SK-N-SH (cell line): Measurements from ENCODE around the gene BTBD10. TPM values are rescaled to one million over a fixed set of nuclear protein-coding genes. Genes with fewer than 3 reads are reported as not detected.

Source experiments
- CTCF ChIA-PET: fragments of 300-600, 350-600 bp; formaldehyde crosslinking; extraction: SDS; loops from one replicate; lab custom pipeline; 2021; lab: Yijun Ruan, JAX
- POLR2A ChIA-PET: fragments of 350-600 bp; sonication (Branson Sonifier 250); formaldehyde crosslinking; extraction: SDS; loops from one replicate; lab custom pipeline; 2020; ENCODE audit warnings: antibody characterized with exemption, inconsistent platforms; lab: Yijun Ruan, JAX
- DNase-seq: peaks from one replicate; pipeline ENCODE4 v3.0.0; 2012
- H2AFZ ChIP-seq: fragments of 200-600 bp; sonication (generic); 2 replicates; pipeline ENCODE4 v1.8.1; 2016; ENCODE audit warnings: antibody characterized with exemption, mild to moderate bottlenecking, low read depth
- H3F3A ChIP-seq: fragments of 200-600 bp; sonication (generic); replicated peaks from 2 replicates; pipeline ENCODE3; 2016; ENCODE audit warnings: antibody characterized with exemption, mild to moderate bottlenecking; ENCODE audit not compliant: insufficient read depth
- H3K27ac ChIP-seq, 2 experiments: fragments of 200-500 bp in 1 of 2; fragments of 200-600 bp in 1 of 2; sonication (Bioruptor generic) in 1 of 2; sonication (generic), shearing (Covaris generic) in 1 of 2; 2 replicates each; pipeline versions ENCODE4 v1.5.1 to v1.6.1; 2014 to 2016; ENCODE audit warnings: low read depth in 2 of 2, inconsistent platforms in 1 of 2, low read length in 1 of 2, mild to moderate bottlenecking in 1 of 2, mixed read lengths in 1 of 2
- H3K27me3 ChIP-seq: fragments of 200-600 bp; sonication (generic), shearing (Covaris generic); 2 replicates; pipeline ENCODE4 v1.6.1; 2016; ENCODE audit warnings: mixed run types; ENCODE audit not compliant: insufficient read depth
- H3K36me3 ChIP-seq, 2 experiments: fragments of 200-500 bp in 1 of 2; fragments of 200-600 bp in 1 of 2; sonication (Bioruptor generic) in 1 of 2; sonication (generic) in 1 of 2; replicated peaks in 1 of 2; 2 replicates each; pipeline versions ENCODE3 to v1.5.1; 2014 to 2016; ENCODE audit warnings: low read length in 1 of 2, mild to moderate bottlenecking in 1 of 2; ENCODE audit not compliant: insufficient read depth in 2 of 2, control insufficient read depth in 1 of 2
- H3K4me1 ChIP-seq, 2 experiments: fragments of 200-500 bp in 1 of 2; fragments of 200-600 bp in 1 of 2; sonication (Bioruptor generic) in 1 of 2; sonication (generic), shearing (Covaris generic) in 1 of 2; 2 replicates each; pipeline versions ENCODE4 v1.5.1 to v1.6.1; 2014 to 2016; ENCODE audit warnings: low read depth in 1 of 2, low read length in 1 of 2, mixed run types in 1 of 2; ENCODE audit not compliant: insufficient read depth in 2 of 2, control insufficient read depth in 1 of 2
- H3K4me2 ChIP-seq: fragments of 200-600 bp; sonication (generic), shearing (Covaris generic); 2 replicates; pipeline ENCODE4 v1.6.1; 2017; ENCODE audit warnings: mixed run types
- H3K4me3 ChIP-seq, 2 experiments: fragments of 200-500 bp in 1 of 2; fragments of 200-600 bp in 1 of 2; sonication (Bioruptor generic) in 1 of 2; sonication (generic), shearing (Covaris generic) in 1 of 2; 2 replicates each; pipeline versions ENCODE4 v1.5.1 to v1.8.1; 2014 to 2016; ENCODE audit warnings: low read depth in 2 of 2, inconsistent platforms in 1 of 2, low read length in 1 of 2, mild to moderate bottlenecking in 1 of 2, mixed read lengths in 1 of 2, moderate library complexity in 1 of 2
- H3K79me2 ChIP-seq: fragments of 200-600 bp; sonication (generic); 2 replicates; pipeline ENCODE4 v1.8.1; 2017; ENCODE audit warnings: mild to moderate bottlenecking; ENCODE audit not compliant: insufficient read depth
- H3K9ac ChIP-seq: fragments of 200-600 bp; sonication (generic); 2 replicates; pipeline ENCODE4 v1.6.1; 2017; ENCODE audit warnings: mixed run types
- H3K9me2 ChIP-seq: fragments of 200-600 bp; sonication (generic); 2 replicates; pipeline ENCODE4 v1.6.1; 2017; ENCODE audit warnings: mixed run types
- H3K9me3 ChIP-seq: fragments of 200-600 bp; sonication (generic); 2 replicates; pipeline ENCODE4 v1.6.1; 2017; ENCODE audit warnings: mixed run types, mild to moderate bottlenecking, moderate library complexity
- H4K20me1 ChIP-seq: fragments of 200-600 bp; sonication (generic); 2 replicates; pipeline ENCODE4 v1.6.1; 2017; ENCODE audit warnings: mild to moderate bottlenecking, mixed run types; ENCODE audit not compliant: insufficient read depth
- EZH2phosphoT487 ChIP-seq: fragments of 200-600 bp; sonication (generic); IDR thresholded peaks from 2 replicates; pipeline ENCODE4 v1.6.1; 2017; ENCODE audit warnings: low read depth, mixed run types, mild to moderate bottlenecking, antibody characterized with exemption, moderate library complexity, borderline replicate concordance
- FOSL2 ChIP-seq: IDR thresholded peaks from 2 replicates; pipeline ENCODE4 v1.4.0; 2012; ENCODE audit warnings: low read depth, mild to moderate bottlenecking, moderate library complexity, borderline replicate concordance
- GATA2 ChIP-seq: sonication (generic); formaldehyde crosslinking; IDR thresholded peaks from 2 replicates; pipeline ENCODE4 v1.5.0; 2020; ENCODE audit warnings: mild to moderate bottlenecking, missing genetic modification reagents
- IRF3 ChIP-seq: fragments of 150-350 bp; IDR thresholded peaks from 2 replicates; pipeline ENCODE4 v1.6.1; 2016; ENCODE audit warnings: mild to moderate bottlenecking, low read depth, low read length
- JUND ChIP-seq: IDR thresholded peaks from 2 replicates; pipeline ENCODE4 v1.4.0; 2012
- MAX ChIP-seq: IDR thresholded peaks from 2 replicates; pipeline ENCODE4 v1.4.0; 2012; ENCODE audit warnings: low read depth
- MXI1 ChIP-seq: IDR thresholded peaks from 2 replicates; pipeline ENCODE4 v1.6.1; 2012; ENCODE audit warnings: mild to moderate bottlenecking, low read depth, low read length, improper control_type of control experiment
- NFIC ChIP-seq: IDR thresholded peaks from 2 replicates; pipeline ENCODE4 v1.4.0; 2012; ENCODE audit warnings: borderline replicate concordance
- PBX3 ChIP-seq: IDR thresholded peaks from 2 replicates; pipeline ENCODE4; 2012
- POLR2AphosphoS5 ChIP-seq: IDR thresholded peaks from 2 replicates; pipeline ENCODE4 v1.6.1; 2012; ENCODE audit warnings: low read depth, low read length
- RAD21 ChIP-seq: IDR thresholded peaks from 2 replicates; pipeline ENCODE4 v1.6.1; 2012; ENCODE audit warnings: mild to moderate bottlenecking, low read length
- RCOR1 ChIP-seq: fragments of 150-350 bp; IDR thresholded peaks from 2 replicates; pipeline ENCODE4 v1.6.1; 2017; ENCODE audit warnings: antibody characterized with exemption, low read length
- RFX5 ChIP-seq: IDR thresholded peaks from 2 replicates; pipeline ENCODE4 v1.6.1; 2012; ENCODE audit warnings: mild to moderate bottlenecking, improper control_type of control experiment, low read length
- SIN3A ChIP-seq: IDR thresholded peaks from 2 replicates; pipeline ENCODE4 v1.6.1; 2012; ENCODE audit warnings: low read depth, mild to moderate bottlenecking, low read length, moderate library complexity, borderline replicate concordance
- SMC3 ChIP-seq: IDR thresholded peaks from 2 replicates; pipeline ENCODE4 v1.6.1; 2012; ENCODE audit warnings: low read depth, low read length, improper control_type of control experiment
- TCF12 ChIP-seq: IDR thresholded peaks from 2 replicates; pipeline ENCODE4 v1.4.0; 2012
- TEAD4 ChIP-seq: IDR thresholded peaks from 2 replicates; pipeline ENCODE4 v1.4.0; 2012; ENCODE audit warnings: mild to moderate bottlenecking, borderline replicate concordance; ENCODE audit not compliant: insufficient read depth
- USF2 ChIP-seq: fragments of 150-350 bp; IDR thresholded peaks from 2 replicates; pipeline ENCODE4 v1.6.1; 2017; ENCODE audit warnings: antibody characterized with exemption, low read length, low read depth, borderline replicate concordance
- YY1 ChIP-seq: IDR thresholded peaks from 2 replicates; pipeline ENCODE4 v1.4.0; 2012; ENCODE audit warnings: low read depth, mild to moderate bottlenecking
- WGBS: methylation state at CpG from one replicate; pipeline ENCODE4 v1.1.6; 2017; ENCODE audit warnings: low lambda C conversion rate; 5-methylcytosine and 5-hydroxymethylcytosine counted together
- polyA plus RNA-seq, 3 experiments: library from polyadenylated mRNA; depleted of rRNA; stranded (reverse); fragments of >200 nt; gene quantifications; 2 replicates each; pipeline ENCODE4 v1.2.3, GENCODE V29; 2012

The BTBD10 gene
- polyA plus RNA-seq, 1 of the 3 experiments (the other 2 are of a cell fraction) = 23.0 TPM

GRCh38 chr11:13440100-13440855, 22.7 kb downstream of the BTBD10 start:
- Histone ChIP-seq H3K9me2 (no peaks in the 10 kb centered on the region), H3F3A (peaks cover 13% of the 10 kb centered on the region), H3K36me3 (no peaks in the 10 kb centered on the region), H3K9me3 (no peaks in the 10 kb centered on the region; the same call in 1 of the 2 replicates), H3K4me1 (no peaks in the 10 kb centered on the region; a peak in 3 of 4 replicates), H2AFZ (0 out of 2 replicates have a peak overlapping the region, but pooled peaks have one; percentile 31), H4K20me1 (peaks cover 10% of the 10 kb centered on the region), H3K9ac (peak overlapping the region; percentile 44), H3K4me3 (peak overlapping the region; percentile 35 to 52), H3K79me2 (peaks cover 85% of the 10 kb centered on the region), H3K27ac (peak overlapping the region; percentile 81 to 86), H3K4me2 (peak overlapping the region; percentile 48), H3K27me3 (no peaks in the 10 kb centered on the region)
- CTCF ChIA-PET = interaction anchor here (0.7 to 1.8 kb wide), 3 partner anchors 18 to 475 kb away, joined by 3 to 4 read pairs (median 3); no protein-coding TSS in a partner anchor
- POLR2A ChIA-PET = interaction anchor here (0.8 kb wide), 1 partner anchor 23 kb away, joined by 3 read pairs; the partner anchor contains the start of gene BTBD10
- 14% methylated on average over 8 of the region's 8 CpGs for WGBS
- DNase-seq = peak; percentile 64
- TF ChIP-seq MAX (peak; percentile 46; the same call in 1 of the 2 replicates), IRF3 (peak; percentile 59), GATA2 (CRISPR knock-in tag) (peak; percentile 73), RAD21 (no peak), NFIC (0 out of 2 replicates have a peak, but pooled peaks have one; percentile 5), POLR2AphosphoS5 (no peak), RCOR1 (0 out of 2 replicates have a peak, but pooled peaks have one; percentile 22), MXI1 (peak; percentile 55), TCF12 (peak; percentile 31; the same call in 1 of the 2 replicates), RFX5 (peak; percentile 75), PBX3 (peak; percentile 99)

- no peak for DNase-seq
- Histone ChIP-seq H3K4me2 (no peak overlapping the region), H3K4me1 (no peaks in the 10 kb centered on the region; a peak in 2 of 4 replicates), H3K27ac (no peak overlapping the region), H3K27me3 (no peaks in the 10 kb centered on the region), H3K4me3 (no peak overlapping the region), H3K9ac (no peak overlapping the region), H3K79me2 (peaks cover 83% of the 10 kb centered on the region), H3K36me3 (no peaks in the 10 kb centered on the region), H3F3A (peaks cover 13% of the 10 kb centered on the region), H4K20me1 (peaks cover 10% of the 10 kb centered on the region), H3K9me2 (no peaks in the 10 kb centered on the region), H2AFZ (no peak overlapping the region), H3K9me3 (no peaks in the 10 kb centered on the region; the same call in 1 of the 2 replicates)
- ChIA-PET CTCF (interaction anchor here (1.2 kb wide), 1 partner anchor 53 kb away, joined by 3 read pairs; no protein-coding TSS in a partner anchor), POLR2A (interaction anchor here (0.9 kb wide), 1 partner anchor 52 kb away, joined by 3 read pairs; no protein-coding TSS in a partner anchor)
- 88% methylated on average over 1 of the region's 1 CpG for WGBS
- TF ChIP-seq TCF12 = no peak
- TF ChIP-seq SIN3A = no peak
- TF ChIP-seq FOSL2 = no peak
- no peak for TF ChIP-seq MXI1
- no peak for TF ChIP-seq TEAD4
- TF ChIP-seq PBX3 = no peak
- no peak for TF ChIP-seq RAD21
- TF ChIP-seq SMC3 = no peak
- no peak for TF ChIP-seq USF2
- TF ChIP-seq IRF3 = no peak
- no peak for TF ChIP-seq JUND
- no peak for TF ChIP-seq EZH2phosphoT487
- no peak for TF ChIP-seq RCOR1
- no peak for TF ChIP-seq GATA2 (CRISPR knock-in tag)
- no peak for TF ChIP-seq YY1
- TF ChIP-seq RFX5 = no peak
Measured at GRCh38 chr11:13438291-13438690, 24.7 kb downstream of the BTBD10 start.
